Chondrocyte (in vitro differentiated cells): ENCODE results near the gene ALDH2. TPM values are rescaled to one million over a fixed set of nuclear protein-coding genes. Genes with fewer than 3 reads are reported as not detected.
"Not testable (repeated sequence)": the region's sequence is repeated elsewhere in the genome, so short reads cannot be mapped to it uniquely, and the experiment has no call there.

Source experiments
- DNase-seq: peaks from one replicate; pipeline ENCODE4 v3.0.0; 2021; ENCODE audit warnings: mixed read lengths, low spot score
- H3K27ac Mint-ChIP-seq: one replicate; pipeline ENCODE4 v1.8.0; 2021; ENCODE audit warnings: mild to moderate bottlenecking, moderate library complexity, mixed read lengths; ENCODE audit not compliant: unreplicated experiment
- H3K27me3 Mint-ChIP-seq: 2 replicates; pipeline ENCODE4 v1.8.0; 2021; ENCODE audit warnings: low read depth, mixed read lengths
- H3K36me3 Mint-ChIP-seq: 2 replicates; pipeline ENCODE4 v1.8.0; 2021; ENCODE audit warnings: low read depth, mixed read lengths
- H3K4me1 Mint-ChIP-seq: 2 replicates; pipeline ENCODE4 v1.8.0; 2021; ENCODE audit warnings: low read depth, mild to moderate bottlenecking, mixed read lengths
- H3K4me3 Mint-ChIP-seq: one replicate; pipeline ENCODE4 v1.8.0; 2021; ENCODE audit warnings: mild to moderate bottlenecking, moderate library complexity, mixed read lengths; ENCODE audit not compliant: unreplicated experiment
- H3K9me3 Mint-ChIP-seq: 2 replicates; pipeline ENCODE4 v1.8.0; 2021; ENCODE audit warnings: low read depth, mixed read lengths
- CTCF ChIP-seq: fragments of 200-600 bp; sonication (generic); IDR thresholded peaks from 2 replicates; pipeline ENCODE4 v1.5.0; 2021; ENCODE audit warnings: antibody characterized with exemption, mild to moderate bottlenecking, moderate library complexity
- total RNA-seq: library from RNA; stranded (reverse); gene quantifications from 3 replicates; pipeline ENCODE4 v1.2.1, GENCODE V29; 2021

ALDH2 gene
- total RNA-seq, 1 donor from 2014 or later, result 73.8 TPM

GRCh38 chr12:111826992-111827391 is 60.3 kb downstream of the ALDH2 start:
- no peak for TF ChIP-seq CTCF
- Mint-ChIP-seq H3K36me3 (no peaks in the 10 kb centered on the region), H3K4me3 (no peak overlapping the region), H3K27ac (no peak overlapping the region), H3K9me3 (no peaks in the 10 kb centered on the region), H3K27me3 (peaks cover 20% of the 10 kb centered on the region), H3K4me1 (no peaks in the 10 kb centered on the region)
- DNase-seq, result no peak

GRCh38 chr12:111827907-111828306 is 61.2 kb downstream of the ALDH2 start:
- no peaks in the 10 kb centered on the region for H3K9me3 Mint-ChIP-seq
- H3K36me3 Mint-ChIP-seq, result no peaks in the 10 kb centered on the region
- DNase-seq, result no peak
- H3K27ac Mint-ChIP-seq, result no peak overlapping the region
- TF ChIP-seq CTCF, result no peak
- no peaks in the 10 kb centered on the region for H3K4me1 Mint-ChIP-seq
- no peak overlapping the region for H3K4me3 Mint-ChIP-seq
- peaks cover 17% of the 10 kb centered on the region for H3K27me3 Mint-ChIP-seq

- Mint-ChIP-seq H3K4me3 (no peak overlapping the region), H3K36me3 (no peaks in the 10 kb centered on the region), H3K9me3 (no peaks in the 10 kb centered on the region), H3K27me3 (peaks cover 12% of the 10 kb centered on the region), H3K4me1 (no peaks in the 10 kb centered on the region), H3K27ac (no peak overlapping the region)
- no peak for DNase-seq
- TF ChIP-seq CTCF, result no peak
Observed at GRCh38 chr12:111828338-111828979, 61.7 kb downstream of the ALDH2 start.

- not testable (repeated sequence) for H3K27ac Mint-ChIP-seq, DNase-seq, H3K36me3 Mint-ChIP-seq, H3K4me3 Mint-ChIP-seq, H3K4me1 Mint-ChIP-seq, H3K9me3 Mint-ChIP-seq
- H3K27me3 Mint-ChIP-seq, result peaks cover 13% of the 10 kb centered on the region
Observed at GRCh38 chr12:111829635-111830034, 62.9 kb downstream of the ALDH2 start.

GRCh38 chr12:111834740-111835386 is 68.1 kb downstream of the ALDH2 start:
- H3K4me1 Mint-ChIP-seq, H3K27me3 Mint-ChIP-seq, DNase-seq, H3K4me3 Mint-ChIP-seq, H3K27ac Mint-ChIP-seq, H3K9me3 Mint-ChIP-seq, H3K36me3 Mint-ChIP-seq: not testable (repeated sequence)

GRCh38 chr12:111835531-111836181 is 68.9 kb downstream of the ALDH2 start:
- not testable (repeated sequence) for DNase-seq, H3K9me3 Mint-ChIP-seq, H3K27ac Mint-ChIP-seq, H3K27me3 Mint-ChIP-seq, H3K4me3 Mint-ChIP-seq, H3K36me3 Mint-ChIP-seq
- H3K4me1 Mint-ChIP-seq, result peaks cover 10% of the 10 kb centered on the region
